ENCODE measurements around the gene SIDT2.
A peak's percentile ranks its signal among the peaks of the same experiment; 100 is the strongest.
"Not testable (repeated sequence)": the region's sequence is repeated elsewhere in the genome, so short reads cannot be mapped to it uniquely, and the experiment has no call there.

SIDT2 gene

DNA sequence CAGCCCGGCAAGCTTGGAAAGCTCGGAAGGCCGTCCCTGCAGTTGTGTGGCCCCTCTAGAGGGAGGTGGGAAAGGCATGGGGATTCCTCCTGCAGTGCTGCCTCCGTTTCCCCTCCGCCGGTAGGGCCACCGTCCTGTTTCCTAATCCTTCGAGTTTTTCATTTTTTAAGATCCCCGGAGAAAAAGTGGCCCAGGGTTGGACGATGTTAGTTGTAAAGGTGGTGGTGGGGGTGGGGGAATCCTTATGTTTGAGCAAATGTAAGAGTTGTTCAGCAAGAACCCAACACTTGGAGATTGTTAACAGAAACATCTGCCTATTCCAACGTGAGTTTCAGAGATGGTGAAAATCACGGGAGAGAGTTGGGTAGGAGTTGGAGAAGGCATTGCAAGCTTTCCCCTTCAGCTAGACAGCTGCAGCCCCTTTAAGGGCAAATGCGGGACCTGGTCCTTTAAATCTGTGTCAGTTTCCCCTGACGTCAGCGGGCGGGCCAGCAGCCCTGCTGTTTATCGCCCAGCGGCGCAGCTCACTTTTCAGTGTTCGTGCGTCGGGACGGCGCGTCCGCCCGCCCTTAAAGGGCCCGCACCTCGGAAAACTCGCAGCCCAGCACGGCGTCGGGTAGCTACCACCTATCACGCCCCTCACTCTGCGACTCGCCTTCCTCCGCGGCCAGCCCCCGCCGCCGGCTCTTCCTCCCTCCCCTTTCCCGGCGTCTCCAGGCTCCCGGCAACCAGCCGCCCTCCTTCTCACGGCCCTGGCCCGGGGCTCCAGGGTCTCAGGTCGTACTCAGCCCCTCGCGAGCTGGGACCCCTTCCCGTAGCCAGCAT is at the start of gene SIDT2:
Gene SIDT2, plus strand, starts transcription at position 534 of the 825 bp plus-strand sequence. CDS start 521 bp downstream, outside the sequence.
- peak; percentile 74 for DNase-seq (ENCODE audit: low read depth, low spot score)

DNA sequence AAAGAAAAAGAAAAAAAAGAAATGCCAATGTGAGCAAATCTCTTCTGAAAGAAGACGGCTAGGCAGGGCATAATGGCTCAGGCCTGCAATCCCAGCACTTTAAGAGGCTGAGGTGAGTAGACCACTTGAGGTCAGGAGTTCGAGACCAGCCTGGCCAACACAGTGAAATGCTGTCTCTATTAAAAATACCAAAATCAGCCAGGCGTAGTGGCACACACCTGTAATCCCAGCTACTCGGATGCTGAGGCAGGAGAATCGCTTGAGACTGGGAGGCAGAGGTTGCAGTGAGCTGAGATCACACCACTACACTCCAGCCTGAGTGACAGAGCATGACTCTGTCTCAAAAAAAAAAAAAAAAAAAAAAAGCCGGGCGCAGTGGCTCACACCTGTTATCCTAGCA is 48.1 kb upstream of the SIDT2 start:
- DNase-seq (ENCODE audit: low read depth, low spot score) = not testable (repeated sequence)

DNA sequence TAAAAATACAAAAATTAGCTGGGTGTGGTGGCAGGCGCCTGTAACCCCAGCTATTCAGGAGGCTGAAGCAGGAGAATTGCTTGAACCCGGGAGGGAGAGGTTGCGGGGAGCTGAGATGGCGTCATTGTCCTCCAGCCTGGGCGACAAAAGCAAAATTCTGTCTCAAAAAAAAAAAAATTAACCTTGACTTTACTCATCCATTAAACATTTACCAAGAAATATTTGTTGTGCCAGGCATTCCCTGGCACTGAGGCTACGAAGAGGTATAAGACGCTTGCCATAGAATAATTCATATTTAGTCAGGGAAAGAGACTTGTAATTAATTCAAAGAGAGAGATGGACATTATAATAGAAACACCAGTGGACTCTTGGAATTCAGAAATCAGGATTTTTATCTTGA is 47.7 kb upstream of the SIDT2 start:
- DNase-seq (ENCODE audit: low read depth, low spot score) = no peak

DNA sequence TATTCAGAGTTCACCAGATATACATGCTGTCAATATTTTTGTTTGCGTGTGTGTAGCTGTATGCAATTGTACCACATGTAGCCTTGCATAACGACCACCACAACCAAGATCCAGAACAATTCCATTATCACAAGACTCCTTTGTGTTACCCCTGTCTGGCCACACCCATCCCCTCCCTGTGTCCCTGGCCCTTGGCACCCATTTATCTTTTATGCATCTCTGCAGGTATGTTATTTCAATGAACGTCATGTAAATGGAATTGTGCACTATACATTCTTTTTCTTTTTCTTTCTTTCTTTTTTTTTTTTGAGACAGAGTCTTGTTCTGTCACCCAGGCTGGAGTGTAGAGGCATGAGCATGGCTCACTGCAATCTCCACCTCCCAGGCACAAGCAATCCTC is 44.1 kb upstream of the SIDT2 start:
- no peak for DNase-seq (ENCODE audit: low read depth, low spot score)

DNA sequence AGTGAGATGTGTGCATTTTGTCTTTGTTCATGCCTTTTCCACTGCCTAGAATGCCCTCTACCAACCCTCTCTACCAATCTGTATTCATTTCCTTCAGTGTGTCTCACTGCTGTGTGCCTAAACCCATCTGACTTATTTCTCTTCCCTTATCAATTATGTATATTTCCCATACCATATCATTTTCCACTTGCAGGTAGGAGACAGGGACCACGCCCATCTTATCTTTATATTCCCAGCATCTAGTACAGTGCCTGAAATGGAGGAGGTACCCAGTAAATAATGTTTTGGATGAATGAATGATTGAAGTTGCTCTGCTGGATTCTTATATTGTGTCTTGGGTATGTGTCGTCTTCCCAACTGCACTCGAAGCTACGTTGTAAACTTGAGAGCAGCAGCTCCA is 43.6 kb upstream of the SIDT2 start:
- DNase-seq (ENCODE audit: low read depth, low spot score) = not testable (repeated sequence)

DNA sequence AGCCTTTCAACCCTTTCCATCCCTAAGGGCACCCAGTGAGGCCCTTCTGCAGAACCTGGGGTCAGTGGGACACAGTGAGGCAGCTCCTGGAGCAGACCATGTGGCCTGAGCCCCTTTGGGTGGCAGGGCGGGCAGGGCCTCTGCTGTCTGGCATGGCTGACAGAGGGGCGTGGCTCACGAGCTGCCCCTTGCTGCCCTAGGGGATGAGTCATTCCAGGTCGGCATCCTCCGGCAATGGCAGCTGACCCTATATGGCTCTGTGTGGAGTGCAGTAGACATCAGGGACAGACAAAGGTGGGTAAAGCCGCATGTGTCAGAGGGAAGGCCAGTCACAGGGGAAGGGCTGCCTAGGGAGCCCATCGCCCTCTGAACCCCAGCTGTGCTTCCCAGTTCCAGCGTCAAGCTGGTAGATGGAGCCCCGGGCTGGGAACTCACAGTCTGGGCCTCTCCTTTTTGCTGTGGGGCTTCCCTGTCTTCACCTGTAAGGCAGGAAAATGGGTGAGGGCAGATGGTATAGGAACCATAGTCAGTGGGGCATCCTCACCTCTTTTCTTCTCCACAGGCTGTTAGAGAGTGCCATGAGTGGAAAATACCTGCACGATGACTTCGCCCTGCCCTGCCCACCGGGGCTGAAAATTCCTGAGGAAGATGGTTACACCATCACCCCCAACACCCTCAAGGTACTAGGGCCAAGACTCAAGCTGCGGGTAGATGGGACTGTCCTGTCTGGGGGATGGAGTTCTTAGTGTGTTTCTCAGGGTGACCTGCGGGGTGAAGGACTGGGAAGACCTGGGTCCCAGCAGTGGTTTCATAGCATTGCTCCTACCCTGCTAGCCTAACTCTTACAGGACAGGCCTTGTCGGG is 41.1 kb upstream of the SIDT2 start:
- DNase-seq (ENCODE audit: low read depth, low spot score) = not testable (repeated sequence)

DNA sequence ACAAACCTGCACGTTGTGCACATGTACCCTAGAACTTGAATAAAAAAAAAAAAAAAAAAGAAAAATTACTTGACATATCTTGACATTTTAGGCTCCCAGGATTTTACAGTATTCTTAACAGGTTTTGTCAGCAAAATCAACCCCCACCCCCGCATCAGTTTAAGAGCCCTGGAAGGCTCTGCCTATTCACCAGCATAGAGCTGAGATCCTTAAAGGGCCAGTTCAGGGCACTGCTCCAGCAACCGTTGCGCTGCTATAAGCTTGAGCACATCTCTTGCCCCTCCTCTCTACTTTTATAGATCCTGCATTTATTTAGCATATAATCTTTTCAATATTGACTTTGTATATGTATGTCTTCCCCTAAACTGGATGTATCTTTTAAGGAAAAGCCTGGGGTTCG is 35.2 kb upstream of the SIDT2 start:
- DNase-seq (ENCODE audit: low read depth, low spot score) = no peak

DNA sequence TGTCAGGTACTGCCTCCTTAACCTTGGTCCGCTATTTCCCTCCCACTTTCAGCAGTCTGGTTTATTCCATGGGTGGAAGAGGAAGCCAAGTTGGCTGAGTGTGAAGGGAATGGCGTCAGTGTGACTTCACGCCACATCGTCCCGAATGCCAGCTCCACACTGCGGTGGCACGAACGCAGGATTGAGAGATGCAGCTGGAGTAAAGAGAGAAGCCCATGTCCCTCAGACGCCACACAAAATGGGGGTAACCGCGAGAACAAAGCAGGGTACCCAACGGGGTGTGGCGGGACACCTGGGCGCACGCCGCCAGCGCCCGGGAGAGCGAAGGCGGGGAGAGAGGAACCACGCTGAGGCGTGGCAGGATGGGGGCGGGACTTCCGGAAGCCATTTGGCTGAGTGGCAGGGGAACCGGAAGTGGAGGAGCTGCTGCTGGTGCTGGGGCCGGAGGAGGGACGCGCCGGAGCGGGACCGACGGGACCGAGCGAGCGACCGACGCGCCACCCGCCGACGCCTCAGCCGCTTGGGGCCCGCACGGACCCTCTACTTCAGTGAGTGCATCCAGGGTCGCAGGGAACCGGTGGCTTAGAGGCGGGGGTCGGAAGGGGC is 34.6 kb upstream of the SIDT2 start, which contains the start of gene PAFAH1B2:
Gene PAFAH1B2, plus strand, starts transcription at position 417 of the 606 bp plus-strand sequence. CDS start 8,161 bp downstream, outside the sequence.
- peak; percentile 90 for DNase-seq (ENCODE audit: low read depth, low spot score)

DNA sequence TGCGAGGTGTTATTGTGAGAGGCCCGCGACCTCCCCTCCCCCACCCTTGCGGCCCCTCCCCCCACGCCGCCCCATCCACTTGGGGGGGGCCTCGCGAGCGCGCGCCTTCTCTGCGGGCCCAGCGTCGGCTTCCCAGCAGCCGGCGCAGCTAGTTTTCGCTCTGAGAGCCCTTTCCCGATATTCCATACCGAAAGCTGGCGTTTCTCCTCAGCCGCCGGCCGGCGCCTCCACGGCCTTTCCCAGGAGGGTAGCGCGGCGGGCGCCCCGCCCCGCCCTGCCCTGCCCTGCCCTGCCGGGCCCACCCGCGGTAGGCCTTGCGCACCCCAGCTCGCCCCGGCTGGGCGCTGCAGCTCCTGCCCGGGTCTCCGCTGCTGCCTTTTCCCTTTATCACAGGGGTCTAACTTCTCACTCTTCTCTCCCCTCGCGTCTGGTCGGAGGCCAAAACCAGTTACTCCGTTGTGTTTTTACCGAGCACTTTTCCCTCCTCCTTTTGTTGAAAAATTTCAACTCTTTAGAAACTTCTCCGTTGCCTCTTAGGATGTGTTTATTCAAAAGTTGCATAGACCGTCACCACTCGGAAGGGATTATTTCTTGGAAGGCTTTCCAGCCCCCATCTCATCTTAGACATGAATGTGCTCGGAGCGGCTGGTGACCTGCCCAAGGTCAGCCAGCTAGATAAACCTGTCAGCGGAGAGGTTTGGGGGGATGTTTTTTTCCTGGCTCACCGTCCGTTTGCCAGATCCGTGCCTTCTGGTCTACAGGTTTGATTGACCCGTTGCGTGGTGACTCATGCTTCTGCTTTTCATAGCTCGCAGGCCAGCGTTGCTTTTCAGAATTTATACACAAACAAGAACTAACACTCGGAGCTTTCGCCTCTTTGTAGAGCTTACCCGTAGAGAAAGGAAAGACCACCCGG is 33.8 kb upstream of the SIDT2 start:
- DNase-seq (ENCODE audit: low read depth, low spot score) = no peak

DNA sequence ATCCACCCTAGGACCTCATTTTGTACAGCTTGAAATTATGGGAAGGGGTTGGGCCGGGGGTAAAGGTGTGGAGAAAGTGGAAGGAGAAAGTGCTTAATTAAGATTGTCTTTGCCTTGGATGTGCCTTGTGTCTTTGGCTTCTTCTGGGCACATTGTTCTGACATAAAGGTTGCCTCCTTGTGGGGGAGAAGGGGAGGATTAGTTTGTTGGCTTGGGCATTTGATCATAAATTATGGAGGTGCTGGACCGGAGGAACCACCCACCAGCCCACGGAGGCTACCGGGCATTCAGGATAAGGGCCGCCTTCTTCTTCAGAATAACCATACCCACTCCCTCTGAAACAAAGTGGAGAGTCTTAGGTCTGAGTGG is 33.2 kb upstream of the SIDT2 start:
- DNase-seq (ENCODE audit: low read depth, low spot score) = no peak

DNA sequence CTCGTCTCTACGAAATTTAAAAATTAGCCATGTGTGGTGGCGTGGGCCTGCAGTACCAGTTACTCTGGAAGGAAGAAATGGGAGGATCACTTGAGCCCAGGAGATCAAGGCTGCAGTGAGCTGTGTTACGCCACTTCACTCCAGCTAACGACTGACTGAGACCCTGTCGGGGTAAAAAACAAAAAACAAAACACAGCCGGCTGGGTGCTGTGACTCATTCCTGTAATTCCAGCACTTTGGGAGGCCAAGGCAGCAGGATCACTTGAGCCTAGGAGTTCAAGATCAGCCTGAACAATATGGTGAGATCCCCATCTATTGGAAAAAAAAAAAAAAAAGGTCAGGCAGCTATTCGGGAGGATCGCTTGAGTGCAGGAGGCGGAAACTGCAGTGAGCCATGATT is 32.0 kb upstream of the SIDT2 start:
- DNase-seq (ENCODE audit: low read depth, low spot score) = no peak

DNA sequence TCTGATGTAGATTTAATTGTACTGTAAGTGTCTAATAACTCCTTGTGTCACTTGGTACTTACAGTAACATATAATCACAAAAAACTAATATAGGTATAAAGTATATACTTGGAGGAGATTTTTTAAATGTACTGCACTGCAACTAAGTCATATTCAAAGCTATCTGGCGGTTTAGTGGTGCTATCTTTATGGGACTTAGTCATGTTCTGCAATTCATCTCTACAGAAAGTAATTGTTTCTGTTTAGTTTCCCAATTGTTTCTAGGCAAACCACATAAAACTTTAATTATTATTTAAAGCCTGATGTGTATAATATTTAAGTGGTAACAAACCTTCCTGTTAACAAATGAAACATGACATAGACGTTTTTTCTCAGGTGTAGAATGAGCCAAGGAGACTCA is 26.5 kb upstream of the SIDT2 start:
- DNase-seq (ENCODE audit: low read depth, low spot score) = no peak

DNA sequence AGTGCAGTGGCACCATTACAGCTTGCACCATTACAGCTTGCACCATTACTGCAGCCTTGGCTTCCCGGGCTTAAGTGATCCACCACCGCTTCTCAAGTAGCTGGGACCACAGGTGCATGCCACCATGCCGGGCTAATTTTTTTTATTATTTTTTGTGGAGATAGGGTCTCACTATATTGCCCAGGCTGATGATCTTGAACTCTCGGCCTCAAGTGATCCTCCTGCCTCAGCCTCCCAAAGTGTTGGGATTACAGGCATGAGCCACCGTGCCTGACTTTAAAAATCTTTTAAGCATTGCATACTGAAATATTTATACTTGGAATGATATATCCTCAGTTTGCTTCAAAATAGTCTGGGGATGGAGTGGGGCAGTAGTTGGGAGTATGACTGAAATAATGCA is 24.1 kb upstream of the SIDT2 start:
- DNase-seq (ENCODE audit: low read depth, low spot score) = no peak

DNA sequence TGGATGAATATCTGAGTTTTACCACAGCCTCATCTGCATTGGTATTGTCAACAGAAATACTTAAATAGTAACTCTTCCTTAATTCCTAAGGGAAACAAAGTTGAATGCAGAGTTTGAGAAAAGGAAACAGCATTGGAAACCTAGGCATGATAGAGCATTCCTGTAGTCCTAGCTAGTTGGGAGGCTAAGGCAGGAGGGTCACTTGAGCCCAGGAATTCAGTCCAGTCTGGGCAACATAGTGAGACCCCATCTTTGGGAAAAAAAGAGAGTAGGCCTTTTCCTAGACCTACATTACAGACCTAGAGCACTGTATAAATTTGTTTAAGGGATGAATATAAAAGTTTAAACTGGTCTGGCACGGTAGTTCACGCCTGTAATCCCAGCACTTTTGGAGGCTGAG is 21.0 kb upstream of the SIDT2 start:
- no peak for DNase-seq (ENCODE audit: low read depth, low spot score)

DNA sequence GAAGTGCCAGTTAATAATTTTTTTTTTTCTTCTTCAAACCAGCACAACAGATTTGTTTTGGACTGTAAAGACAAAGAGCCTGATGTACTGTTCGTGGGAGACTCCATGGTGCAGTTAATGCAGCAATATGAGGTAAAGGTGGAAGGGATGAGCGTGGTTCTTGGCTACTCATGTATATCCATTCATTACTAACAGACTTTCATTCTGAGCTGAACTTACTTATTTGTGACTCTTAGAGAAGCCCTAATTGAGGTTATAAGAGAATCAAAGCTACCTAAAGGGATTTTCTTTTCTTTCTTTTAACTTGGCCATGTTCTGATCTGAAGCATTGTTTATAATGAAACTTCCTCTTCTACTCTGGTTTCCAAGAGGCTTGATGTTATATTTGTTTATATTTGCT is 18.7 kb upstream of the SIDT2 start:
- DNase-seq (ENCODE audit: low read depth, low spot score) = no peak

DNA sequence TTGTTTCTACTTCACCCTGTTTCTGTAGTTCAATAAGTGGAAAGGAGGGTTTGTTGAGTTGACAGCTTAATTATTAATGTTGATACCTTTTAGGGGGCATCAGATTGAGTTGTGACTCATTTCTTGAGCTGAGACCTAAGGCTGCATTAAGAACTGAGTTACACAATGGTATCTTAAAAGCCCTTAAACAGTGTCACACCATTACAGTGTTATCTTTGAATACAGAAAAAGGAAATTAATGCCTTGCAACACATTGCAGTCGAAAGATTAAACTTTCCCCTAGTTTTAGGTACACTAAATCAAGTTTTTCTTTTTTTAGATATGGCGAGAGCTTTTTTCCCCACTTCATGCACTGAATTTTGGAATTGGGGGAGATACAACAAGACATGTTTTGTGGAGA is 17.7 kb upstream of the SIDT2 start:
- no peak for DNase-seq (ENCODE audit: low read depth, low spot score)

DNA sequence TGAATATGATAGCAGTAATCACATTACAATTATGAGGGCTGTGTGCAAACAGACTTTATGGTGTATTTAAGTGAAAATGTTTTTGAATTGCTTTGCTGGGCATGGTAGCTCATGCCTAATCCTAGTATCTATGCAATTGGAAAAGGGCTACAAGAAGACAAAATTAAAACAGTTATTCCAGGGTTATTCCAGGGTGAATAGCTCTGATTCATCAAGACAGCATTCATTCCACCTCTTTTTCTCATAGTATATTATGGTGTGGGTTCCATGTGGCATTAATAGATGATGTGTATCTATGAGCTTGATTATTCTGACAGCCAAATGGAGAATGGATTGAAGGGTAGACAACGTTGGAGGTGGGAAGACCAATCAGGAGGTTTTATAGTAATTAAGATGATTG is 12.1 kb upstream of the SIDT2 start:
- no peak for DNase-seq (ENCODE audit: low read depth, low spot score)

DNA sequence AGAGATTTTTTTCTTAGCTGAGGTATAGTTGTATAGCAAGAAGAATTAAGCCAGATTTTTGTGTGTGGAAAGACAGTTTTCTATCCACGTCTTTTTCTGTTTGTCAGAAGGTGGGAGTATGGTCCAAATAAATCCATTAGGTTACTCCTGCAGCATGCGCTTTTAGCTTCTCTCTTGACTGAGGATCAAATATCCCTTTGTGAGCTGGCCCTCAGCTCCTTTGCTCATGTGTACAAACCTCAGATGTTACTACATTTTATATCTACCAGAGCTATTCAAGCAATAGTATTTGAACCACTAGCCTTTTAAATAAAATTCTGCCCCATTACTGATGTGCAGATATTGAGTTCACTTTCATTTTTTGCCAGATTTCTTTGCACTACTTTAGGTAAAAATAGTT is 8.8 kb upstream of the SIDT2 start:
- DNase-seq (ENCODE audit: low read depth, low spot score) = no peak

DNA sequence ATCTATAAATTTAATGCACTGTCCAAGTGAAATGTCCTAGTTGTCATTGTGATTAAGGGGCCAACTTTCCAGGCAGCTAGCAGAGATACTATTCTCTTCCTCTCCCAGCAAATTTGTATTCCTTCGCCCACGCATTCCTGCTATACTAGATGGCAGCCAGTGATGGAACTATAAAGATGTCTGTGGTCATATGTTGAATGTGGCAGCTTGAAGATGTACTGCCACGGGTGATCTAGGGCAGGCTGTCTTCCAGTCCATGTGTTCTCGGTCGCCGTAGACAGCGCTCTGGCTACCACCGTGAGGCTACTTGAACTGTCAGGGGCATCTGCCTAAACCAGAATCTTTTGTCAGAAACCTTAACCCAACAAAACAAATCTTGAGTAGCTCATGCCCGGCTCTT is 8.3 kb upstream of the SIDT2 start:
- DNase-seq (ENCODE audit: low read depth, low spot score) = no peak

DNA sequence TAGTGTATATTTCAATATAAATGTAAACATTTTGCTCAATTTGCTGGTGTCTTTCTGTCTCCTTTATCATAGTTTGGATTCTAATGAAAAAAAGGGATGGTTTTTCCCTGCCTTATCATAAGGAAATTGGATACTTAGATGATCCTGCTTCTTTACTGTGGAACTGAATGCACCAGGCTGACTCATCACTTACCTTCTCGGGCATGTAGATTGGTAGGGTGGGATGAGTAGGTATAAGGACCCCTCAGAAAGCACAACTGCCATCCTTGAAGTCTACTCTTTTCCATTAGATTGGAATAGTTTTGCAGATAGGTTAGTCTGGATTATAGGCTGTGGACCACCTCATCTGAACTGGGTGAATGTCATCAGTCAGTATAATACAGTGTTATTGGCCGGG is 7.5 kb upstream of the SIDT2 start:
- DNase-seq (ENCODE audit: low read depth, low spot score) = no peak

DNA sequence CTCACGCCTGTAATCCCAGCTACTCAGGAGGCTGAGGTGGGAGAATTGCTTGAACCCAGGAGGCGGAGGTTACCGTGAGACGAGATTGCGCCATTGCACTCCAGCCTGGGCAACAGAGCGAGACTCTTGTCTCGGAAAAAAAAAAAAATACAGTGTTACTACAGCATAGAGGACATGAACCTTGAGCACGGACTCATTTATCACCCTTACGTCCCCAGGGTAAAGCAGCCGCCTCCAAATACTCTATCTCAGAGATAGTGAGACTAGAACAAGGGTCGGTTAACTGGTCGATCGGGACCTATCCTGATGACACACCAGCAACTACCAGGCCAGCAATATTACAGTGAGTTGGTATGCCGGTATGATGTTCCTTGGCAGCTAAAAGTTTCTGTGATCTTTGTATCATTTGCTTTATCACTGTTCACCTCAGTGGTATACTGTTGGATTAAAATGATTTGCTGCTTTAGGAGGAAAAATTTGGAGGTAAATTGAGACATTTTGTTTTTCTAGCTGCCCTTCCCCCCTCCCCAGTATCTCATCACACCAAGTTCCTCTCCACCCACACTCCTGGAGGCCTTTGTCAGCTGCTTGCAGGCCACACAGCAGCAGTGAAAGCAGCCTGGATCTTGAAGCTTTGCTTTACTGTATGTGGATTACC is 7.0 kb upstream of the SIDT2 start:
- no peak for DNase-seq (ENCODE audit: low read depth, low spot score)
